IMR-90 (cell line): Measurements from ENCODE around the gene KLHL42. TPM values are rescaled to one million over a fixed set of nuclear protein-coding genes. Genes with fewer than 3 reads are reported as not detected.

Experiments used
- ATAC-seq: fragments of 200-7000 bp; cut with Tn5 transposase; 2 replicates; pipeline ENCODE4 v1.9.1; 2020; ENCODE audit warnings: low read depth, mild to moderate bottlenecking, moderate library complexity
- BruUV-seq: library from RNA; stranded (reverse); fragments of 400-500 nt; replicated peaks from 2 replicates; lab custom pipeline; 2021; lab: Mats Ljungman, UMichigan
- CTCF ChIA-PET: fragments of 300-600 bp; formaldehyde crosslinking; extraction: SDS; loops from one replicate; lab custom pipeline; 2021; ENCODE audit warnings: antibody characterized with exemption; lab: Yijun Ruan, JAX
- POLR2A ChIA-PET: fragments of 300-600 bp; sonication (Branson Sonifier 250); formaldehyde crosslinking; loops from one replicate; lab custom pipeline; 2022; ENCODE audit warnings: antibody characterized with exemption; ENCODE audit not compliant: unreplicated experiment; lab: Charles Lee
- DNase-seq: peaks from one replicate; pipeline ENCODE4 v3.0.0; 2013
- H2AFZ ChIP-seq: replicated peaks from 2 replicates; pipeline ENCODE3; 2013; ENCODE audit warnings: low read length, mild to moderate bottlenecking; ENCODE audit not compliant: poor library complexity
- H2AK5ac ChIP-seq: 2 replicates; pipeline ENCODE4 v1.6.1; 2013; ENCODE audit warnings: low read depth, low read length, inconsistent platforms
- H2AK9ac ChIP-seq: replicated peaks from 2 replicates; pipeline ENCODE3; 2013; ENCODE audit warnings: mild to moderate bottlenecking, low read depth, low read length, moderate library complexity; ENCODE audit not compliant: poor library complexity
- H2BK120ac ChIP-seq: 2 replicates; pipeline ENCODE4 v1.6.1; 2013; ENCODE audit warnings: low read depth, low read length, inconsistent platforms
- H2BK15ac ChIP-seq: 3 replicates; pipeline ENCODE4 v1.6.1; 2013; ENCODE audit warnings: low read depth, low read length, inconsistent platforms
- H2BK20ac ChIP-seq: 2 replicates; pipeline ENCODE4 v1.6.1; 2013; ENCODE audit warnings: low read depth, mild to moderate bottlenecking, inconsistent platforms, low read length, moderate library complexity
- H2BK5ac ChIP-seq: 2 replicates; pipeline ENCODE4 v1.6.1; 2013; ENCODE audit warnings: mild to moderate bottlenecking, low read depth, low read length, inconsistent platforms; ENCODE audit not compliant: poor library complexity, severe bottlenecking
- H3K14ac ChIP-seq: replicated peaks from 2 replicates; pipeline ENCODE4 v1.6.1; 2013; ENCODE audit warnings: low read depth, low read length, inconsistent platforms
- H3K18ac ChIP-seq: 2 replicates; pipeline ENCODE4 v1.6.1; 2013; ENCODE audit warnings: low read depth, low read length, control low read depth
- H3K23ac ChIP-seq: 2 replicates; pipeline ENCODE4 v1.6.1; 2013; ENCODE audit warnings: low read depth, low read length, inconsistent platforms
- H3K27ac ChIP-seq: 2 replicates; pipeline ENCODE4 v1.5.1; 2013; ENCODE audit warnings: mild to moderate bottlenecking, control low read depth, low read length; ENCODE audit not compliant: insufficient read depth
- H3K27me3 ChIP-seq: 2 replicates; pipeline ENCODE4 v1.6.1; 2013; ENCODE audit warnings: low read length; ENCODE audit not compliant: control insufficient read depth, insufficient read depth
- H3K36me3 ChIP-seq: 2 replicates; pipeline ENCODE4 v1.6.1; 2013; ENCODE audit warnings: low read length, mixed read lengths; ENCODE audit not compliant: control insufficient read depth, insufficient read depth
- H3K4ac ChIP-seq: 2 replicates; pipeline ENCODE4 v1.6.1; 2013; ENCODE audit warnings: low read depth, low read length, inconsistent platforms
- H3K4me1 ChIP-seq: 2 replicates; pipeline ENCODE4 v1.6.1; 2013; ENCODE audit warnings: low read length, mixed read lengths; ENCODE audit not compliant: control insufficient read depth, insufficient read depth
- H3K4me2 ChIP-seq: 2 replicates; pipeline ENCODE4 v1.6.1; 2013; ENCODE audit warnings: low read depth, mild to moderate bottlenecking, control low read depth, low read length, moderate library complexity
- H3K4me3 ChIP-seq: 2 replicates; pipeline ENCODE4 v1.5.1; 2013; ENCODE audit warnings: low read depth, mild to moderate bottlenecking, control low read depth, low read length, moderate library complexity; ENCODE audit not compliant: insufficient read depth
- H3K56ac ChIP-seq: 2 replicates; pipeline ENCODE4 v1.6.1; 2013; ENCODE audit warnings: low read length, inconsistent platforms; ENCODE audit not compliant: insufficient read depth; ENCODE audit errors: extremely low read depth
- H3K79me1 ChIP-seq, 2 experiments: 2 replicates each; pipeline ENCODE4 v1.6.1; 2013; ENCODE audit warnings: low read length in 2 of 2, inconsistent platforms in 1 of 2, low read depth in 1 of 2
- H3K9ac ChIP-seq: 2 replicates; pipeline ENCODE4 v1.6.1; 2013; ENCODE audit warnings: low read depth, low read length, control low read depth
- H3K9me1 ChIP-seq: 2 replicates; pipeline ENCODE4 v1.6.1; 2013; ENCODE audit warnings: low read length, inconsistent platforms; ENCODE audit not compliant: insufficient read depth
- H3K9me3 ChIP-seq: 2 replicates; pipeline ENCODE4 v1.6.1; 2013; ENCODE audit warnings: low read length; ENCODE audit not compliant: control insufficient read depth, insufficient read depth
- H4K20me1 ChIP-seq: 2 replicates; pipeline ENCODE4 v1.6.1; 2013; ENCODE audit warnings: low read length, inconsistent platforms; ENCODE audit not compliant: insufficient read depth
- H4K5ac ChIP-seq: 2 replicates; pipeline ENCODE4 v1.6.1; 2013; ENCODE audit warnings: mild to moderate bottlenecking, low read depth, low read length, control low read depth
- H4K8ac ChIP-seq, 2 experiments: 2 replicates each; pipeline ENCODE4 v1.6.1; 2013; ENCODE audit warnings: low read depth in 2 of 2, low read length in 2 of 2, control low read depth in 1 of 2, inconsistent platforms in 1 of 2
- H4K91ac ChIP-seq: 2 replicates; pipeline ENCODE4 v1.6.1; 2013; ENCODE audit warnings: low read depth, low read length, inconsistent platforms; ENCODE audit not compliant: insufficient read depth
- BHLHE40 ChIP-seq: fragments of 150-350 bp; IDR thresholded peaks from 2 replicates; pipeline ENCODE4 v1.6.1; 2016; ENCODE audit warnings: mild to moderate bottlenecking, low read depth, low read length
- CEBPB ChIP-seq: IDR thresholded peaks from 2 replicates; pipeline ENCODE4 v1.6.1; 2012; ENCODE audit warnings: low read depth, low read length, improper control_type of control experiment
- CHD1 ChIP-seq: IDR thresholded peaks from 2 replicates; pipeline ENCODE4 v1.6.1; 2012; ENCODE audit warnings: low read depth, low read length, improper control_type of control experiment
- CTCF ChIP-seq: conservative IDR thresholded peaks from 2 replicates; pipeline ENCODE4 v1.5.1; 2012; ENCODE audit warnings: mild to moderate bottlenecking, low read depth, low read length, improper control_type of control experiment
- FOS ChIP-seq: fragments of 150-350 bp; IDR thresholded peaks from 2 replicates; pipeline ENCODE4 v1.6.1; 2016; ENCODE audit warnings: low read depth, low read length
- MAFK ChIP-seq: IDR thresholded peaks from 2 replicates; pipeline ENCODE4 v1.6.1; 2012; ENCODE audit warnings: low read depth, low read length, improper control_type of control experiment
- MAZ ChIP-seq: IDR thresholded peaks from 2 replicates; pipeline ENCODE4 v1.6.1; 2012; ENCODE audit warnings: low read depth, mild to moderate bottlenecking, low read length, improper control_type of control experiment, moderate library complexity, borderline replicate concordance
- MXI1 ChIP-seq: IDR thresholded peaks from 2 replicates; pipeline ENCODE4 v1.6.1; 2012; ENCODE audit warnings: low read depth, mild to moderate bottlenecking, low read length, moderate library complexity, borderline replicate concordance
- NFE2L2 ChIP-seq: fragments of 150-350 bp; IDR thresholded peaks from 2 replicates; pipeline ENCODE4 v1.6.1; 2016; ENCODE audit warnings: low read depth, mild to moderate bottlenecking, low read length
- POLR2A ChIP-seq: IDR thresholded peaks from 2 replicates; pipeline ENCODE4 v1.6.1; 2012; ENCODE audit warnings: mild to moderate bottlenecking, low read depth, low read length
- RAD21 ChIP-seq: IDR thresholded peaks from 2 replicates; pipeline ENCODE4 v1.6.1; 2012; ENCODE audit warnings: low read length, improper control_type of control experiment
- RCOR1 ChIP-seq: IDR thresholded peaks from 2 replicates; pipeline ENCODE4 v1.6.1; 2012; ENCODE audit warnings: mild to moderate bottlenecking, low read length, improper control_type of control experiment; ENCODE audit not compliant: insufficient replicate concordance
- RFX5 ChIP-seq: IDR thresholded peaks from 2 replicates; pipeline ENCODE4 v1.8.0; 2012; ENCODE audit warnings: low read depth, mild to moderate bottlenecking, low read length, moderate library complexity
- SMC3 ChIP-seq: fragments of 150-350 bp; IDR thresholded peaks from 2 replicates; pipeline ENCODE4 v1.6.1; 2016; ENCODE audit warnings: low read depth, mild to moderate bottlenecking, antibody characterized with exemption, low read length, moderate library complexity
- USF2 ChIP-seq: fragments of 150-350 bp; IDR thresholded peaks from 2 replicates; pipeline ENCODE4 v1.6.1; 2017; ENCODE audit warnings: mild to moderate bottlenecking, antibody characterized with exemption, low read length, low read depth
- WGBS, 2 experiments: methylation state at CpG; one replicate each; pipeline versions ENCODE4 v1.1.5 to v1.1.7; 2013; ENCODE audit warnings: missing lambda C conversion rate in 2 of 2; ENCODE audit not compliant: insufficient read length in 1 of 2; ENCODE audit errors: extremely low coverage in 2 of 2; 5-methylcytosine and 5-hydroxymethylcytosine counted together
- dilution Hi-C: fragments of 300-500 bp; cut with HindIII; formaldehyde crosslinking; loops from one replicate; pipeline ENCODE4 v1.14.3; 2018; ENCODE audit warnings: low sequenced_read_pairs; ENCODE audit not compliant: unreplicated experiment
- in situ Hi-C: fragments of 300-500 bp; cut with MboI; formaldehyde crosslinking; loops from 3 replicates; pipeline ENCODE4 v1.14.3; 2019; ENCODE audit warnings: low sequenced_read_pairs, inconsistent platforms, mixed read lengths
- intact Hi-C: fragments of 100-400 bp; cut with micrococcal nuclease; formaldehyde crosslinking; loops from 2 replicates; pipeline ENCODE4 v1.10.0; 2022
- polyA plus RNA-seq, 3 experiments: library from polyadenylated mRNA; depleted of rRNA; stranded (reverse); fragments of >200 nt; gene quantifications; 2 replicates each; pipeline ENCODE4 v1.2.3, GENCODE V29; 2012; ENCODE audit warnings: low replicate concordance in 1 of 3
- total RNA-seq: library from RNA; depleted of rRNA; stranded (reverse); fragments of >200 nt; gene quantifications from 2 replicates; pipeline ENCODE4 v1.2.3, GENCODE V29; 2012
- TF ChIP-seq, protein P1 (sequence below): fragments of 150-350 bp; IDR thresholded peaks from 2 replicates; pipeline ENCODE4 v1.6.1; 2016; ENCODE audit warnings: low read depth, mild to moderate bottlenecking, low read length, moderate library complexity, borderline replicate concordance

KLHL42 gene
- total and polyA plus RNA-seq, 2 of the 4 experiments (the other 2 are of a cell fraction), result 16.7 to 28.3 TPM

GRCh38 chr12:27797301-27798025, 17.4 kb downstream of the KLHL42 start:
- Histone ChIP-seq H2AK5ac (no peak overlapping the region), H3K36me3 (peaks cover 28% of the 10 kb centered on the region), H3K14ac (no peak overlapping the region), H3K9me1 (peaks cover 17% of the 10 kb centered on the region), H2BK5ac (no peak overlapping the region), H2AK9ac (no peak overlapping the region), H3K4me2 (no peak overlapping the region), H3K27me3 (no peaks in the 10 kb centered on the region), H3K27ac (no peak overlapping the region), H2BK120ac (no peak overlapping the region), H2BK15ac (no peak overlapping the region), H4K91ac (no peak overlapping the region), H3K18ac (no peak overlapping the region), H3K56ac (no peak overlapping the region), H3K9ac (no peak overlapping the region), H3K23ac (no peak overlapping the region), H3K4me1 (no peaks in the 10 kb centered on the region; the same call in 1 of the 2 replicates), H3K4me3 (no peak overlapping the region), H2AFZ (no peak overlapping the region), H4K8ac (no peak overlapping the region), H4K5ac (no peak overlapping the region), H3K79me1 (peaks cover 4 to 50% of the 10 kb centered on the region in 2 experiments; a peak in 3 of 4 replicates), H3K4ac (no peak overlapping the region), H3K9me3 (no peaks in the 10 kb centered on the region), H2BK20ac (no peak overlapping the region), H4K20me1 (peaks cover 4% of the 10 kb centered on the region; the same call in 1 of the 2 replicates)
- WGBS, 2 experiments, result 95% methylated on average over 12 of the region's 24 CpGs; no CpG with 5 or more reads in 1 of the 2 experiments
- no peak for TF ChIP-seq SMC3
- TF ChIP-seq CEBPB, result no peak
- TF ChIP-seq BHLHE40, result no peak
- TF ChIP-seq, protein P1, sequence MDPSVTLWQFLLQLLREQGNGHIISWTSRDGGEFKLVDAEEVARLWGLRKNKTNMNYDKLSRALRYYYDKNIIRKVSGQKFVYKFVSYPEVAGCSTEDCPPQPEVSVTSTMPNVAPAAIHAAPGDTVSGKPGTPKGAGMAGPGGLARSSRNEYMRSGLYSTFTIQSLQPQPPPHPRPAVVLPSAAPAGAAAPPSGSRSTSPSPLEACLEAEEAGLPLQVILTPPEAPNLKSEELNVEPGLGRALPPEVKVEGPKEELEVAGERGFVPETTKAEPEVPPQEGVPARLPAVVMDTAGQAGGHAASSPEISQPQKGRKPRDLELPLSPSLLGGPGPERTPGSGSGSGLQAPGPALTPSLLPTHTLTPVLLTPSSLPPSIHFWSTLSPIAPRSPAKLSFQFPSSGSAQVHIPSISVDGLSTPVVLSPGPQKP, result no peak
- no peak for TF ChIP-seq RAD21
- TF ChIP-seq MXI1, result no peak
- TF ChIP-seq POLR2A, result no peak
- TF ChIP-seq RFX5, result no peak
- TF ChIP-seq MAZ, result no peak
- TF ChIP-seq MAFK, result no peak
- TF ChIP-seq RCOR1, result no peak
- TF ChIP-seq CTCF, result no peak
- no peak for TF ChIP-seq FOS
- no peak for TF ChIP-seq USF2
- no peak for TF ChIP-seq NFE2L2
- no peak for TF ChIP-seq CHD1
- BruUV-seq, result no TSS peak
- ATAC-seq, result no peak
- DNase-seq, result no peak
- ChIA-PET POLR2A (no interaction called here), CTCF (no interaction called here)
- intact Hi-C loops (no loop called here), dilution Hi-C loops (no loop called here), in situ Hi-C loops (no loop called here)
